ENCODE results near the gene CDK3.
A peak's percentile ranks its signal among the peaks of the same experiment; 100 is the strongest.
"Not testable (repeated sequence)": the region's sequence is repeated elsewhere in the genome, so short reads cannot be mapped to it uniquely, and the experiment has no call there.

Gene CDK3

GRCh38 chr17:76000755-76001521 is at the start of gene CDK3:
TSS of gene CDK3 (plus strand) at chr17:76000855. CDS start at chr17:76001426, 571 bp downstream.
- DNase-seq (ENCODE audit: low spot score), result no peak

DNA sequence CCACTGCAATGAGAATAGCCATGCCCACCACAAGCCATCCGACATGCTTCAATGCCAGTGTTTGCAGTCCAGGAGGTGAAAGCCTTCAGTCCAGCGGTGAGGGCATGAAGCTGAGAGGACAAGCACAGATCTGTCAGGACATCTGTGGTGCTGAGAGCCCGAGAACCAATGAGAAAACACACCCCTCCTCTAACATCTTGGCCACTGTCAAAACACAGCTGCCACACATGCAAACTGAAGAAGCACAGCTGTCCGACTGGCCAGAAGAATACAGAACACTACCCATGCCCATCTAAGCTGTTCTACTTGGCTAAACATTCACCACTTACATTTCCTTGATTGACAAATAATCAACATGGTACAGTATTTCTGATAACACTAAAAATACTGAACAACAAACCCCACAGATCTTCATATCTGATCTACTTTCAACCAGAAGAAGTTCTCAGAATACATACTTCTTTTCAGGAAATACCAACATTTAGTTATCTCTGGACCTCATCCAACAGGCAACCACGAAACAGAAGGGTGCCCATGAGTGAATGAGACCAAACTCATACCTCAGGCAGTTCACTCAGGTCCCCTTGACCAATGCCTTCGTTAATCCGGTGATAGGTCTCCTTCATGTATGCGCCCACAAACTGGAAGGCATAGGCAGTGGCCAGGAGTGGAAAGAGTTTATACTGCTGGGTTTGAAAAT is 49.6 kb upstream of the CDK3 start:
- no peak for DNase-seq (ENCODE audit: low spot score)

- DNase-seq (ENCODE audit: low spot score), result no peak
Observed at GRCh38 chr17:75959051-75959838, 41.4 kb upstream of the CDK3 start.

- no peak for DNase-seq (ENCODE audit: low spot score)
Observed at GRCh38 chr17:75959839-75960511, 40.7 kb upstream of the CDK3 start.

DNA sequence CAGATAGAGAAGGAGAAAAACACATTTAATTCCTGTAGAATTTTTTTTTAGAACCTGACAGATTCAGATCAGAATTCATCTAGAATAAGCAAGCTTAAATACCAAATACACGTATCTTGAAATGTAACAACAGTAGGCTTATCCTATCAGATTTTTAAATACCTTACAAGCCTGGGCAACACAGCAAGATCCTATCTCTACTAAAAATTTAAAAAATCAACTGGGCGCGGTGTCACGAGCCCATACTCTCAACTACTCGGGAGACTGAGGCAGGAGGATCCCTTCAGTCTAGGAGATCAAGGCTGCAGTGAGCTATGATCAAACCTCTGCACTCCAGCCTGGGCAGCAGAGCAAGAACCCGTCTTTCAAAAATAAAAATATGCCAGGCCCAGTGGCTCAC is 35.2 kb upstream of the CDK3 start:
- DNase-seq (ENCODE audit: low spot score), result no peak

- not testable (repeated sequence) for DNase-seq (ENCODE audit: low spot score)
Observed at GRCh38 chr17:75969044-75969443, 31.6 kb upstream of the CDK3 start.

DNA sequence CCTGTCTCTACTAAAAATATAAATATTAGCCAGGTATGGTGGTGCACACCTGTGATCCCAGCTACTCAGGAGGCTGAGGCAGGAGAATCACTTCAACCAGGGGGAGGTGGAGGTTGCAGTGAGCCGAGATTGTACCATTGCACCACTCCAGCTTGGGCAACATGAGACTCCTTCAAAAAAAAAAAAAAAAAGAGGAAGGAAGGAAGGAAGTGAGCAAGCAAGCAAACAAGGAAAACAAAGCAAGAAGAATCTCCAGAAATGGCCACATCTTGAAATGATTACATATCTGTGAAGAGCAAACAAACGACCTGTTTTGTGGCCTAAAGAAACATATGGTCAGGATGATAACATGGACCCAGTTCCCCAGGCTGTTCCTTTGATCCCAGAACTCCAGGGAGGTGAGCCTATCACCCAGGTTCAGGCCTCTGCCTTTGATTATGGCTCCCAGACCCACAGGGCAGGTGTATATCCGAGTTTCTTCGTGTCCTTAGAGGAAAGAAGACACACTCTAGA is 30.6 kb upstream of the CDK3 start:
- no peak for DNase-seq (ENCODE audit: low spot score)

GRCh38 chr17:75970626-75971025 is 30.0 kb upstream of the CDK3 start:
- DNase-seq (ENCODE audit: low spot score), result no peak

DNA sequence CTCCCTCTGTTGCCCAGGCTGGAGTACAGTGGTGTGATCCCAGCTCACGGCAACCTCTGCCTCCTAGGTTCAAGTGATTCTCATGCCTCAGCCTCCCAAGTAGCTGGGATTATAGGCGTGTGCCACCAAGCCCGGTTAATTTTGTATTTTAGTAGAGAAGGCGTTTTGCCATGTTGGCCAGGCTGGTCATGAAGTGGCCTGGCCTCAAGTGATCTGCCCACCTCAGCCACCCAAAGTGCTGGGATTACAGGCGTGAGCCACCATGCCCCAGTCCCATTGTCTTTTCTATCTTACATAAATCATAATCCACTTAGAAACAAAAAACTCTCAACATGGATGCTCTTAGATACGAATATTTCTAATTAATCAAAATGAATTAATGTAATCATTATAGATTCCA is 25.5 kb upstream of the CDK3 start:
- not testable (repeated sequence) for DNase-seq (ENCODE audit: low spot score)

- no peak for DNase-seq (ENCODE audit: low spot score)
Observed at GRCh38 chr17:75975757-75976174, 24.9 kb upstream of the CDK3 start.

DNA sequence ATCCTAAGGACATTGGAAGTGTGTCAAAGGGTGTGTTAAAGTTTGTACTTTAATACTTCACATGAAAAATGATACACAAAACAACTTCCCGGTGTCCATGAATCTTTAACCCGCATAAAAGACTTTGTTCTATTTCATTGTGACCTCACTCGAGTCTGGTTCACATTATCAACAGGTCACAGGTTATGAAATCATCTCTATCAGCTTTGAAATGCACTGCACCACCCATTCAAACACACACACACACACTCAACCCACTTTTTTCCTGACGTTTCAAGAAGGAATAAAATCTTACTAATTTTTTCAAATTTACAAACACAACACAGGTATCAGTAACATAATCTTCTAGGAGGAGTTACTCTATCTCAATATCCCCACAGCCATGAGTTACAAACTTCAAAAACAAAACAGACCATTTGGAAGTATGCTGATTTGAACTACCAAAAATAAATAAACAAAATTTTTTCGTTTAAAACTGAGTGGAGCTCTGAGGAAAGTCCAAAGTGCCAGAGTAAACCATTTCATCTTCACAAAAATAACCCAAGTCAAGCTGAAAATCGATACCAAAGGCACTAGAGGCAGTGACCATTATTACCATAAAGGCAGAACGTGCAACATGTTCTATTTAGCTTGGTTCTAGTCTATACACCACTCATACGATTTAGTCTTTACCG is 24.3 kb upstream of the CDK3 start:
- DNase-seq (ENCODE audit: low spot score), result peak; percentile 39

DNA sequence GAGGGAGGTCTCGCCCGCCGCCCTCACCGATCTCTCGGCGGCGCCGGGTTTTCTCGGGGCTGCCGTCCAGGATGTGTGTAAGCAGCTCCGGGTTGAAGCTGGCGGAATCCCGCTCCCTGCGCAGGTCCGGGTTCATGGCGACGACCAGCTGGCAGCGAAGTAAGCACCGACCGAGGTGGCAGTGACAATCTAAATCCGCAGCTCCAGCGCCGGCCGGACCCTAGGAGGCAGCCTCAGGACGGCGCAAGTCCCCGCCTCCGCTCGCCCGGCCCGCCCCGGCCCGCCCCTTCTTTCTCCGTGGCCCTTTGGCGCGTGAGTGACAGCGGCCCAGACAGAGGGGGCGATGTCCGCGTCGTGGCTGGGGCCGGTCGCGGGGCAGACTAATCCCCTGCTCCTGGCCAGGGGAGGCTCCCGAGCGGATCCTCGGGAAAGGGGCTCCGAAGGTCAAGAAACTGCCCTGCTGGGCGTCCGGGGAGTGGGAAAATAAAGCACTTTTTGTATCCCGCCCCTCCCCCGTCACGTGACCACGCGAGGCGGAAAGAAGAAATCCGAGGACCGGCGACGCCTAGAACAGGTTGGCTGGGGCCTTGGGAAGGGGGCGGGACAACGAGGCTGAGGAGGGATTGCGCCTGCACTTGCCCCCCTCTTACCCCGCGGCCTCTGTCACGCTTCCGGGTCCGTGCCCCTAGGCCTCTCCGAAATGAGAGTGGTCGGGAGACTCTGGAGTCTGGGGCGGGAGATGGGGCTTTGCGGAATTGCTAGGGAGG is 21.5 kb upstream of the CDK3 start, which contains the start of the genes ACOX1 and TEN1:
ACOX1 (minus strand) TSS at position 229 of the 767 bp plus-strand sequence; CDS start at position 136, 93 bp downstream.
TEN1 (plus strand) TSS at position 303 of the 767 bp plus-strand sequence. CDS start 6,953 bp downstream, outside the sequence.
- peak; percentile 87 for DNase-seq (ENCODE audit: low spot score)

- DNase-seq (ENCODE audit: low spot score), result no peak
Observed at GRCh38 chr17:75979705-75980187, 20.9 kb upstream of the CDK3 start.

DNA sequence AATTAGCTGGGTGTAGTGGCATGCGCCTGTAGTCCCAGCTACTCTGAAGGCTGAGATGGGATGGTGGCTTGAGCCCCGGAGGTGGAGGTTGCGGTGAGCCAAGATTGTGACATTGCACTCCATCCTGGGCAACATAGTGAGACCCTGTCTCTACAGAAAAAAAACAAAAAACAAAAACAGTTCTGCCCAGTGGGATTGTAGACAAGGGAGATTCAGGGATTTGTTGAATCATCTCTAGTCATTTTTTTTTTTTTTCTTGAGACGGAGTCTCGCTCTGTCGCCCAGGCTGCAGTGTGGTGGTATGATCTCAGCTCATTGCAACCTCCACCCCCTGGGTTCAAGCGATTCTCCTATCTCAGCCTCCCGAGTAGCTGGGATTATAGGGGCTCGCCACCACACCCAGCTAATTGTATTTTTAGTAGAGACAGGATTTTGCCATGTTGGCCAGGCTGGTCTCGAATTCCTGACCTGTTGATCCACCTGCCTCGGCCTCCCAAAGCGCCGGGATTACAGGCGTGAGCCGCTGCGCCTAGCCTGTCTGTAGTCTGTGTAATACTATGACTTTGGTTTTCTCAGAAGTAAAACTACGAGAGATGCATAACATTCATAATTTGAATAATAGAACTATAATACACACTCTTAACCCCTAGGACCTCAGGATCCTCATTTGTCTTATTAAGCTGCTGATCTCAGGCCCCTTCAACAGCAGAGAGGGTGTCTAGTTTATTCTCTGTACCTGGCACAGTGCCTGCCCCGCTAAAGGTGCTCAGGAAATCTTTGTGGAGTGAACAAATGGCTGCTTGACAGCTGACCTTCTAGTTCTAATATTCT is 20.3 kb upstream of the CDK3 start:
- DNase-seq (ENCODE audit: low spot score), result no peak

DNA sequence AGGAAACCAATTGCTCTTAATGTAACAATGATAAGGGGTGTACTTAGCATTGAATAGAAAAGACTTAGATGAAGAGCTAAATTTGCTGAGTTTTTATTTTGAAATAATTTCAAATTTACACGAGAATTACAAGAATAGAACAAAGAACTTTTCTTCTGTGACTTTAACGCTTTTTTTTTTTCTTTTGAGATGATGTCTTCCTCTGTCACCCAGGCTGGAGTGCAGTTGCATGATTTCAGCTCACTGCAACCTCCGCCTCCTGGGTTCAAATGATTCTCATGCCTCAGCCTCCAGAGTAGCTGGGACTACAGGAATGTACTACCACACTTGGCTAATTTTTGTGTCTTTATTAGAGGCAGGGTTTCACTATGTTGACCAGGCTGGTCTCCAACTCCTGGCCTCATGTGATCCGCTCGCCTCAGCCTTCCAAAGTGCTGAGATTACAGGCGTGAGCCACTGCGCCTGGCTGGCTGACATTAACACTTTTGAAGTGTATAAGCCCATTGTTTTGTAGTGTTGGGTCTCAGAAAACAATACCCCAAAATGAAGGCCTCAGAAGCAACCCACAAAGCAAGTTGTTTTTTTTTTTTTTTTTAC is 19.5 kb upstream of the CDK3 start:
- no peak for DNase-seq (ENCODE audit: low spot score)

DNA sequence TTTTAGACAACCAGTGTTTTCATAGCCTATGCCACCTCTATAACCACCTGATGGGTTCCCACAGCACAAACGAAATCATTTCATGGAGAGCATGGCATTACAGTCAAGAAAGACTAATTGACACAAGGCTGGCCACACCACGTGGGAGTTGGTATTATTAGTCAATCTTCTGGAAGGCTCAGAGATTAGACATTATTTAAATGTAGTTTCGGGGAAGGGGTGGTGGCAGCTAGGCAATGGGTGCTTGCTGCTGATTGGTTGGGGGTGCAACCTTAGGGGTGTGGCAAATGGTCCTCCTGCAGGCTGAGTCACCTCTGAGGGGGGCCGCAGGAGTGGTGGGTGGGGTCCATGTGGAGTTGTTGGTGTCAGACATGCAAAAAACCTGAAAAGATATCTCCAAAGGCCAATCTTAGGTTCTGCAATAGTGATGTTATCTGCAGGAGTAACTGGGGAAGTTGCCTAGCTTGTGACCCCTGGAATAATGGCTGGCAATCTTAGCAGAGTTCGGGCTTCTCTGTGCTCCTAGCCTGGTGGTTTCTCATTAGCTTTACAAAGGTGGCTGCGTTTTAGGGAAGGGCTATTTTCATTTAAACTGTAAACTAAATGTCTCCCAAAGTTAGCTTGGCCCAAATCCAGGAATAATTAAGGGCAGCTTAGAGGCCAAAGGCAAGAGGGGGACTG is 17.0 kb upstream of the CDK3 start:
- peak; percentile 27 for DNase-seq (ENCODE audit: low spot score)

DNA sequence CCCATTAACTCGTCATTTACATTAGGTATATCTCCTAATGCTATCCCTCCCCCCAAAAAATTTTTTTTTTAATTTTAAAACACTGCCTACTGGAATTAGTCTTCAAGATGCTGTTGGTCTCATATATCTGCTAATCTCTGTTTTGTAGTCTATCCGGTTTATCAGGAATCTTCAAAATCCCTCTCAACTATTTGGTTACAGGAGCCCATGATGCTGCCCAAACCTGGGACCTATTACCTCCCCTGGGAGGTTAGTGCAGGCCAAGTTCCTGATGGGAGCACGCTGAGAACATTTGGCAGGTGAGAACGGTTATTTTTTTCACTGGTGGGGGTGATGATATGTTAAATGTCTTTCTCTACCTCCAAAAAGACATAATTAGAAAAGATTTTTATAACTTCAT is 14.7 kb upstream of the CDK3 start:
- no peak for DNase-seq (ENCODE audit: low spot score)

GRCh38 chr17:75987041-75987440 is 13.6 kb upstream of the CDK3 start:
- DNase-seq (ENCODE audit: low spot score), result no peak
